Mesenchymal stem cell (in vitro differentiated cells and primary cell): ENCODE data around the gene TFAP2E.

Source experiments
- DNase-seq: peaks from one replicate; pipeline ENCODE4 v3.0.0-alpha.2; 2013
- H2AFZ ChIP-seq: one replicate; pipeline ENCODE4 v1.6.1; 2013; ENCODE audit warnings: low read depth, mild to moderate bottlenecking, control low read depth, inconsistent platforms, low read length, moderate library complexity
- H2AK5ac ChIP-seq: 2 replicates; pipeline ENCODE4 v1.6.1; 2013; ENCODE audit warnings: low read length, moderate library complexity, mild to moderate bottlenecking, inconsistent platforms; ENCODE audit not compliant: severe bottlenecking
- H2BK120ac ChIP-seq: one replicate; pipeline ENCODE4 v1.6.1; 2013; ENCODE audit warnings: low read depth, mild to moderate bottlenecking, inconsistent platforms, low read length, moderate library complexity
- H2BK12ac ChIP-seq, 2 experiments: one replicate each; pipeline ENCODE4 v1.6.1; 2013; ENCODE audit warnings: inconsistent platforms in 2 of 2, low read length in 2 of 2, mild to moderate bottlenecking in 2 of 2, moderate library complexity in 2 of 2, control low read depth in 1 of 2
- H2BK15ac ChIP-seq: one replicate; pipeline ENCODE4 v1.6.1; 2013; ENCODE audit warnings: mild to moderate bottlenecking, low read depth, inconsistent platforms; ENCODE audit not compliant: poor library complexity, severe bottlenecking
- H2BK5ac ChIP-seq: 2 replicates; pipeline ENCODE4 v1.6.1; 2013; ENCODE audit warnings: low read depth, mild to moderate bottlenecking, low read length, control low read depth, inconsistent platforms; ENCODE audit not compliant: poor library complexity, severe bottlenecking
- H3K14ac ChIP-seq, 2 experiments: one replicate each; pipeline ENCODE4 v1.6.1; 2013; ENCODE audit warnings: inconsistent platforms in 2 of 2, low read length in 2 of 2, control low read depth in 1 of 2, mild to moderate bottlenecking in 1 of 2, moderate library complexity in 1 of 2
- H3K18ac ChIP-seq, 2 experiments: one replicate each; pipeline ENCODE4 v1.6.1; 2013; ENCODE audit warnings: inconsistent platforms in 2 of 2, low read length in 2 of 2, control low read depth in 1 of 2, low read depth in 1 of 2, mild to moderate bottlenecking in 1 of 2
- H3K23ac ChIP-seq, 2 experiments: one replicate each; pipeline ENCODE4 v1.6.1; 2013; ENCODE audit warnings: inconsistent platforms in 2 of 2, low read length in 2 of 2, mild to moderate bottlenecking in 2 of 2, moderate library complexity in 2 of 2, control low read depth in 1 of 2
- H3K27ac ChIP-seq: 2 replicates; pipeline ENCODE4 v1.5.1; 2013; ENCODE audit warnings: mild to moderate bottlenecking, moderate library complexity, low read length, control low read depth, inconsistent platforms; ENCODE audit not compliant: poor library complexity, severe bottlenecking
- H3K27me3 ChIP-seq, 2 experiments: 2 replicates each; pipeline versions ENCODE4 v1.6.1 to v1.7.0; 2013; ENCODE audit warnings: low read length in 2 of 2, mild to moderate bottlenecking in 2 of 2, moderate library complexity in 2 of 2, control low read depth in 1 of 2, inconsistent platforms in 1 of 2; ENCODE audit not compliant: control insufficient read depth in 1 of 2, insufficient read depth in 1 of 2
- H3K36me3 ChIP-seq, 2 experiments: 2 replicates each; pipeline versions ENCODE4 v1.6.1 to v1.7.0; 2013; ENCODE audit warnings: low read length in 2 of 2, control low read depth in 1 of 2, inconsistent platforms in 1 of 2, low read depth in 1 of 2, mild to moderate bottlenecking in 1 of 2; ENCODE audit not compliant: insufficient read depth in 2 of 2, control insufficient read depth in 1 of 2
- H3K4ac ChIP-seq, 2 experiments: one replicate each; pipeline ENCODE4 v1.6.1; 2013; ENCODE audit warnings: inconsistent platforms in 2 of 2, low read length in 2 of 2, mild to moderate bottlenecking in 2 of 2, moderate library complexity in 2 of 2, control low read depth in 1 of 2, low read depth in 1 of 2
- H3K4me1 ChIP-seq: 2 replicates; pipeline ENCODE4 v1.6.1; 2013; ENCODE audit warnings: low read depth, low read length, control low read depth; ENCODE audit not compliant: control insufficient read depth, insufficient read depth
- H3K4me2 ChIP-seq: 2 replicates; pipeline ENCODE4 v1.6.1; 2013; ENCODE audit warnings: low read length, mild to moderate bottlenecking, inconsistent platforms; ENCODE audit not compliant: poor library complexity, severe bottlenecking
- H3K4me3 ChIP-seq, 2 experiments: 2 replicates each; pipeline versions ENCODE4 v1.5.1 to v1.7.0; 2013; ENCODE audit warnings: low read length in 2 of 2, mild to moderate bottlenecking in 2 of 2, control low read depth in 1 of 2, low read depth in 1 of 2; ENCODE audit not compliant: insufficient read depth in 1 of 2
- H3K79me1 ChIP-seq: replicated peaks from 2 replicates; pipeline ENCODE4 v1.6.1; 2013; ENCODE audit warnings: mild to moderate bottlenecking, control low read depth, low read length, inconsistent platforms; ENCODE audit not compliant: poor library complexity, severe bottlenecking
- H3K9ac ChIP-seq: 2 replicates; pipeline ENCODE4 v1.7.0; 2013; ENCODE audit warnings: mild to moderate bottlenecking, low read length, moderate library complexity
- H3K9me3 ChIP-seq: 2 replicates; pipeline ENCODE4 v1.7.0; 2013; ENCODE audit warnings: mild to moderate bottlenecking, low read length; ENCODE audit not compliant: control insufficient read depth
- H4K8ac ChIP-seq: one replicate; pipeline ENCODE4 v1.6.1; 2013; ENCODE audit warnings: inconsistent platforms, mild to moderate bottlenecking, low read length, moderate library complexity
- H4K91ac ChIP-seq: one replicate; pipeline ENCODE4 v1.6.1; 2013; ENCODE audit warnings: mild to moderate bottlenecking, low read length, inconsistent platforms
- WGBS: methylation state at CpG from one replicate; pipeline ENCODE4 v1.1.7; 2013; ENCODE audit warnings: mixed read lengths; 5-methylcytosine and 5-hydroxymethylcytosine counted together

TFAP2E gene

DNA sequence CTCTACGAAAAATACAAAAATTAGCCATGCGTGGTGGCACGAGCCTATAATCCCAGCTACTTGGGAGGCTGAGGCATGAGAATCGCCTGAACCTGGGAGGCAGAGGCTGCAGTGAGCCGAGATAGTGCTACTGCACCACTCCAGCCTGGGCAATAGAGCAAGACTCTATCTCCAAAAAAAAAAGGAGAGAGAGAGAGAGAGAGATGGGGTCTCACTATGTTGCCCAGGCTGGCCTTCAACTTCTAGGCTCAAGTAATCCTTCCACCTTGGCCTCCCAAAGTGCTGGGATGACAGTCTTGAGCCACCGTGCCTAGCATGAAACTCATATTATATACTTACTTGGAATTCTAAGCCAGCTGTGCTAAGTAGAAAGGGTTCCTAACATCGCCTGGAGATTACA, 38.5 kb downstream of the TFAP2E start:
- H2BK15ac ChIP-seq = no peak overlapping the region
- no peak overlapping the region for H2BK5ac ChIP-seq
- no peak overlapping the region for H2BK12ac ChIP-seq
- H3K9me3 ChIP-seq = no peaks in the 10 kb centered on the region
- no peak for DNase-seq
- H3K27me3 ChIP-seq = no peaks in the 10 kb centered on the region
- no peak overlapping the region for H3K4me3 ChIP-seq
- H4K91ac ChIP-seq = no peak overlapping the region
- H3K79me1 ChIP-seq = peaks cover 32% of the 10 kb centered on the region
- no peak overlapping the region for H3K18ac ChIP-seq
- no peak overlapping the region for H4K8ac ChIP-seq
- no peaks in the 10 kb centered on the region for H3K4me1 ChIP-seq
- no peak overlapping the region for H3K4ac ChIP-seq
- H3K36me3 ChIP-seq = peaks cover 14 to 86% of the 10 kb centered on the region in 2 experiments
- H3K14ac ChIP-seq = no peak overlapping the region
- no peak overlapping the region for H3K23ac ChIP-seq
- H2AFZ ChIP-seq = no peak overlapping the region
- 100% methylated on average over 6 of the region's 7 CpGs for WGBS
- no peak overlapping the region for H2AK5ac ChIP-seq
- H2BK120ac ChIP-seq = no peak overlapping the region
- no peak overlapping the region for H3K9ac ChIP-seq
- H3K4me2 ChIP-seq = no peak overlapping the region
- no peak overlapping the region for H3K27ac ChIP-seq

DNA sequence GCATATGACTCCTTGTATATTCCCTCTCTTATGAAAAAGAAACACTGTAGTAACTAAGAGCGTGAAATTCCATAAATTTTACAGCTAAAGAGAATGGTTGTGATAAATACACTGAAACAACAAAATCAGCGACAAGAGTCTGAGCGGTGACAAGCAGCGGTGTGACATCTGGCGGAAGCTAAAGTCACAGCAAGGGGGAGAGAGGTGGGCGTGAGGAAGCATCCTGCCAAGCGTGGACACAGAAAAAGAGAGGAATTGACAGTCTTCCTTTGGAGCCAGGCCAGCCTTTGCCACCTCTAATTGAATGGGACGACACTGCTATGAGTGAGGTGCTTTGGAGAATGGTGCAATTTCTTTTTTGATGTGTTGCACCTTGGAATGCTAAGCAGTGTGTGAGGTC, 42.3 kb downstream of the TFAP2E start:
- H2BK15ac ChIP-seq = no peak overlapping the region
- no peak overlapping the region for H2BK120ac ChIP-seq
- no peak overlapping the region for H3K23ac ChIP-seq
- H2BK5ac ChIP-seq = no peak overlapping the region
- H3K4ac ChIP-seq = no peak overlapping the region
- H3K36me3 ChIP-seq = peaks cover 11 to 84% of the 10 kb centered on the region in 2 experiments
- H3K4me2 ChIP-seq = no peak overlapping the region
- 96% methylated on average over 7 of the region's 8 CpGs for WGBS
- H3K4me1 ChIP-seq = no peaks in the 10 kb centered on the region
- H2BK12ac ChIP-seq = no peak overlapping the region
- no peak overlapping the region for H3K14ac ChIP-seq
- H3K79me1 ChIP-seq = peaks cover 31% of the 10 kb centered on the region
- H3K4me3 ChIP-seq = no peak overlapping the region
- no peaks in the 10 kb centered on the region for H3K9me3 ChIP-seq
- no peak overlapping the region for H4K91ac ChIP-seq
- H2AFZ ChIP-seq = no peak overlapping the region
- no peak overlapping the region for H3K18ac ChIP-seq
- H3K27ac ChIP-seq = no peak overlapping the region
- no peak for DNase-seq
- no peaks in the 10 kb centered on the region for H3K27me3 ChIP-seq
- no peak overlapping the region for H4K8ac ChIP-seq
- H3K9ac ChIP-seq = no peak overlapping the region
- no peak overlapping the region for H2AK5ac ChIP-seq

DNA sequence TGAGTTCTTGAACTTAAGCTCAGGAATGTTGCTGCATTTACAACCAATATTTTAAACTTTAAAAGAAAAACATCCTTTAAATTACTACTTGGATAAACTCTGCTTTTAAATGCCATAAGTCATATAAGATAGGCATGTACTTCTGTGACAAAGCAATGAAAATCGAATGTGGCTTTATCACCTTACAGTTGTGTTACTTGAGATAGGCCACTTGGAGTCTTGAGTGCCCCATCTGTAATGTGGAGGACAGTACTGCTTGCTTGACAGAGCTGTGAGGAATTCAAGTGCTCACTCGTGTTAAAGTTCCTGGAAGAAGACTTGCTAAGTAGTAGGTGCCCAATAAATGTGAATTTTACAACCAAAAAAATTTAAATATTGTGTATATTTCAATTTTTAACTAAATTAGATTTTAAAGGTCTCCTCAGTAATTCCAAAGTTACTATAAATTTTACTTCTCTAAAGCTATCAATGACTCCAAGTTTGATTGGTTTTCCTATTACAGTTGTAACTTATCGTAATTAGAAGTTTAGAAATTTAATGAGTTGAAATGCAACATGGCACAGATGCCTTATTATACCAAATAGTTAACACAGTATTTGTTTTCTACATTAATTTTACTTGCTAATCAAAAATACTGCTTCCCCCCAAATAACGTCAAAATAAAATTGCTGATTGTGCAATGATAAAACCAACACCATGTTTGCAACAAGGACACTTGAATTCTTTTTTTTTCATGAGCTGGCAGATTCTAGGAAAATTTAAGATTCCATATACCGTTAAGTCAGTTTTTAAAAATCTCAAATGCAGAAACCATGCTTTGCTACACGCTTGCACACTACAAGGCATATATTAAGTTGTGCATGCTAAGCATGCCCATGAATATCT, 46.4 kb downstream of the TFAP2E start:
- H3K18ac ChIP-seq = no peak overlapping the region
- WGBS = 96% methylated on average over 4 of the region's 6 CpGs

DNA sequence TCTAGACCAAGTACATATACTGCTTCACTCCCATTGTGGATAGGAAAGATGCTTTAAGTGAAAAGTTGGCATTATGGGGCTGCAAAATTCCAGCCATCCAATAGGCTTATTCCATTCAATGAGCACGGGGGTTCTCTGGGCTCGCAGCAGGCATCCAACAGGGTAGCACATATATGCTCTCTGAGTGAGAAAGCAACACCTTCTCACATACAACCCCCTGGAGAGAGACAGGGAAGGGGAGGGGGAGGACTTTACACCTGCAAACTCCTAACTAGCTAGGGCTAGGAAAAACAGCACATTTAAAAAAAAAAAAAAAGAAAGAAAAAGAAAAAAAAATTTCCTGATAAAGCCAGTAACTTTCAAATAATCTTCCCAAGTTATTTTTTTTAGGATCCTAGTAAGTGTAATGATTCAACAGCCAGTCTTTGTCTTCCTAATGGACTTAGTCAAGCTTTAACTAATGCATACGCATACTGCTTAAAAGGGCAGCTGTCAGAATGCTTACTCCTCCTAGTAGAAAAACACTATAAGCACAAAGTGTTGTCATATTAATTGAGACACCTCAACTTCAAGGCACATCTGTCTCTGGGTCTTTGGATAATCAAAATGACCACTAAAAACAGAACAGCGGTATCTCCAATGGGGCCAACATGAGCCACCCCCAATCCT, 49.5 kb downstream of the TFAP2E start:
- H2BK5ac ChIP-seq = no peak overlapping the region
- H3K4me1 ChIP-seq = peaks cover 1% of the 10 kb centered on the region
- peaks cover 32% of the 10 kb centered on the region for H3K79me1 ChIP-seq
- H3K27me3 ChIP-seq = no peaks in the 10 kb centered on the region
- no peak overlapping the region for H3K4ac ChIP-seq
- H3K18ac ChIP-seq = no peak overlapping the region
- H2BK12ac ChIP-seq = no peak overlapping the region
- H3K14ac ChIP-seq = no peak overlapping the region
- no peak overlapping the region for H3K4me3 ChIP-seq
- no peak overlapping the region for H2BK15ac ChIP-seq
- H3K27ac ChIP-seq = no peak overlapping the region
- H3K9me3 ChIP-seq = no peaks in the 10 kb centered on the region
- H3K4me2 ChIP-seq = no peak overlapping the region
- no peak overlapping the region for H4K91ac ChIP-seq
- no peak overlapping the region for H2BK120ac ChIP-seq
- H2AK5ac ChIP-seq = no peak overlapping the region
- H4K8ac ChIP-seq = no peak overlapping the region
- H3K23ac ChIP-seq = no peak overlapping the region
- 100% methylated on average over 2 of the region's 4 CpGs for WGBS
- H3K9ac ChIP-seq = no peak overlapping the region
- no peak overlapping the region for H2AFZ ChIP-seq
- no peak for DNase-seq
- H3K36me3 ChIP-seq = peaks cover 17 to 64% of the 10 kb centered on the region in 2 experiments

More for the DNA sequence above, 46.4 kb downstream of the TFAP2E start:
- Histone ChIP-seq H3K9ac (no peak overlapping the region), H3K27me3 (no peaks in the 10 kb centered on the region), H2AFZ (no peak overlapping the region), H2BK5ac (no peak overlapping the region), H3K4ac (no peak overlapping the region), H3K27ac (no peak overlapping the region), H3K36me3 (peaks cover 10 to 78% of the 10 kb centered on the region in 2 experiments), H3K4me2 (no peak overlapping the region), H2BK15ac (no peak overlapping the region), H3K4me3 (no peak overlapping the region), H3K79me1 (peaks cover 31% of the 10 kb centered on the region), H3K9me3 (no peaks in the 10 kb centered on the region), H2BK120ac (no peak overlapping the region), H2BK12ac (no peak overlapping the region), H3K14ac (no peak overlapping the region), H4K8ac (no peak overlapping the region), H2AK5ac (no peak overlapping the region), H4K91ac (no peak overlapping the region), H3K23ac (no peak overlapping the region), H3K4me1 (peaks cover 1% of the 10 kb centered on the region)
- DNase-seq = no peak
